Fibroblast of skin of right biceps (primary cell): Measurements from ENCODE around the gene PLEKHA5.
"Not testable (repeated sequence)": the region's sequence is repeated elsewhere in the genome, so short reads cannot be mapped to it uniquely, and the experiment has no call there.

ENCODE experiments used
- DNase-seq: peaks from one replicate; pipeline ENCODE4 v3.0.0-alpha.2; 2013

Gene PLEKHA5

GRCh38 chr12:19285793-19286448, 156.4 kb downstream of the PLEKHA5 start:
- no peak for DNase-seq

GRCh38 chr12:19287302-19287701, 157.8 kb downstream of the PLEKHA5 start:
- no peak for DNase-seq

GRCh38 chr12:19288161-19288560, 158.6 kb downstream of the PLEKHA5 start:
- DNase-seq: no peak

GRCh38 chr12:19288603-19289244, 159.2 kb downstream of the PLEKHA5 start:
- peak; percentile 52 for DNase-seq

- peak; percentile 10 for DNase-seq
Observed at GRCh38 chr12:19298836-19299605, 169.5 kb downstream of the PLEKHA5 start.

- peak; percentile 30 for DNase-seq
Observed at GRCh38 chr12:19299765-19300164, 170.2 kb downstream of the PLEKHA5 start.

- no peak for DNase-seq
Observed at GRCh38 chr12:19301223-19301622, 171.7 kb downstream of the PLEKHA5 start.

- no peak for DNase-seq
Observed at GRCh38 chr12:19301688-19302087, 172.2 kb downstream of the PLEKHA5 start.

- DNase-seq: no peak
Observed at GRCh38 chr12:19302100-19302640, 172.6 kb downstream of the PLEKHA5 start.

- DNase-seq: no peak
Observed at GRCh38 chr12:19303496-19303895, 174.0 kb downstream of the PLEKHA5 start.

- DNase-seq: no peak
Observed at GRCh38 chr12:19304149-19304750, 174.7 kb downstream of the PLEKHA5 start.

- not testable (repeated sequence) for DNase-seq
Observed at GRCh38 chr12:19305621-19306020, 176.1 kb downstream of the PLEKHA5 start.

- no peak for DNase-seq
Observed at GRCh38 chr12:19306366-19306765, 176.8 kb downstream of the PLEKHA5 start.

- DNase-seq: no peak
Observed at GRCh38 chr12:19307451-19307850, 177.9 kb downstream of the PLEKHA5 start.

GRCh38 chr12:19311165-19311564, 181.6 kb downstream of the PLEKHA5 start:
- DNase-seq: no peak

- no peak for DNase-seq
Observed at GRCh38 chr12:19312637-19313036, 183.1 kb downstream of the PLEKHA5 start.

GRCh38 chr12:19316425-19316824, 186.9 kb downstream of the PLEKHA5 start:
- DNase-seq: peak; percentile 25

GRCh38 chr12:19322376-19322775, 192.8 kb downstream of the PLEKHA5 start:
- DNase-seq: no peak

GRCh38 chr12:19323805-19324204, 194.3 kb downstream of the PLEKHA5 start:
- DNase-seq: no peak

- DNase-seq: no peak
Observed at GRCh38 chr12:19326102-19326501, 196.6 kb downstream of the PLEKHA5 start.

GRCh38 chr12:19332196-19332595, 202.7 kb downstream of the PLEKHA5 start:
- DNase-seq: no peak

GRCh38 chr12:19338405-19338804, 208.9 kb downstream of the PLEKHA5 start:
- DNase-seq: peak; percentile 6

- not testable (repeated sequence) for DNase-seq
Observed at GRCh38 chr12:19350850-19351249, 221.3 kb downstream of the PLEKHA5 start.
